HG03342 (cell line): ENCODE data around the gene POR.
"Not testable (repeated sequence)": the region's sequence is repeated elsewhere in the genome, so short reads cannot be mapped to it uniquely, and the experiment has no call there.

Experiments
- ATAC-seq: cut with Tn5 transposase; IDR thresholded peaks from one replicate; pipeline ENCODE4 v1.9.1; 2021; ENCODE audit warnings: mild to moderate bottlenecking, moderate library complexity; ENCODE audit not compliant: unreplicated experiment

The POR gene

DNA sequence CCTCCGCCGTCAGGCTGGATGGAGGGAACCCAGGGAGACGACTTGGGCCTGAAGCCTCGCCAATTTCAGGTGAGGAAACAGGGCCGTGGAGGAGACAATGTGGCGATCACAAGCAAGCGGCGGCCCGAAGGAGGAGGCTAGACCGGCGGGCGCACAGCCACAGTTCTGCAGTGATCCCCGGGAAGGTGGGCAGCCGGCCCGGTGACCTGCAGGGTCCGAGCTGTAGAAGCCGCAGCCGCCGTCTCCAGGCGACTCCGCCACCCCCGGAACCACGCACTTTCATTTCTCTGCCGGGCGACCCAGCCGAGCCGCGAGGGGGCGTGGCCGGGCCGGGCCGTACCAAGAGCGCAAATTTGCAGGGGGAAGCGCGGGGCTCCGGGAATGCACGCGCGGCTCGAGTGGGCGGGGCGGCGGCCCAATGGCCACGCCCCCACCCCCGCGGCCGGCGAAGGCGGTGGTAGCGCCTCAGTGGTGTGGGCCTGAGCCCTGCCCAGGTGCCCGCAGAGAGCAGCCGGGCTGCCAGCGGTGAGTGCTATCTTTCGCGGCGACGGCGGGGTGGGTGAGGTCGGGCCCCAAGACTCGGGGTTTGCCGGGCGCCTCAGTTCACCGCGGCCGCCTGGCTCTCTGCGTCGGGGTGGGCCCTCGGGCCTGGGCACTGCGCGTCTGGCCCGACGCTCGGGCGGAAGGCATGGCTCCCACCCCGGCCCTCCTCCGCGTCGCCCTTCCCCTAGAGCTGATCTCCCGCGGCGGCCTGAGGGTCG lies at the start of gene POR:
Gene POR, plus strand, starts transcription at position 501 of the 761 bp plus-strand sequence. CDS start 38,847 bp downstream, outside the sequence.
- peak; percentile 90 for ATAC-seq

DNA sequence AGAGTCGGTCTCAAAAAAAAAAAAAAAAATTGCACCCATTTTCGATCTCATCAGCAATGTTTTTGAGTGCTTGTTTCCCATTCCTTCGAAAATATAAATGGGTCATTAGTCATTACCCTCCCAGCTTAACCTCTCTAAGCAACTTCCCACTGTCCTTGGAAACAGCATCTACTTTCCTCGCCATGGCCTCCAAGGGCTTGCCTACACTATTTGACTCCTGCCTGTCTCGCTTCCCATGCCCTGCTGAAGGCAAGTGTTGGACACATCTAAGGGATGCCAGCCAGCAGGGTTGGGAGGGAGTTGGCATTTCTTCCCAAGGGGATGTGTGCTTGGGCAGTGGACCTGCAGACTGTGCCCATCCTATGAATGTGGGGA lies 48.9 kb upstream of the POR start:
- ATAC-seq = no peak

DNA sequence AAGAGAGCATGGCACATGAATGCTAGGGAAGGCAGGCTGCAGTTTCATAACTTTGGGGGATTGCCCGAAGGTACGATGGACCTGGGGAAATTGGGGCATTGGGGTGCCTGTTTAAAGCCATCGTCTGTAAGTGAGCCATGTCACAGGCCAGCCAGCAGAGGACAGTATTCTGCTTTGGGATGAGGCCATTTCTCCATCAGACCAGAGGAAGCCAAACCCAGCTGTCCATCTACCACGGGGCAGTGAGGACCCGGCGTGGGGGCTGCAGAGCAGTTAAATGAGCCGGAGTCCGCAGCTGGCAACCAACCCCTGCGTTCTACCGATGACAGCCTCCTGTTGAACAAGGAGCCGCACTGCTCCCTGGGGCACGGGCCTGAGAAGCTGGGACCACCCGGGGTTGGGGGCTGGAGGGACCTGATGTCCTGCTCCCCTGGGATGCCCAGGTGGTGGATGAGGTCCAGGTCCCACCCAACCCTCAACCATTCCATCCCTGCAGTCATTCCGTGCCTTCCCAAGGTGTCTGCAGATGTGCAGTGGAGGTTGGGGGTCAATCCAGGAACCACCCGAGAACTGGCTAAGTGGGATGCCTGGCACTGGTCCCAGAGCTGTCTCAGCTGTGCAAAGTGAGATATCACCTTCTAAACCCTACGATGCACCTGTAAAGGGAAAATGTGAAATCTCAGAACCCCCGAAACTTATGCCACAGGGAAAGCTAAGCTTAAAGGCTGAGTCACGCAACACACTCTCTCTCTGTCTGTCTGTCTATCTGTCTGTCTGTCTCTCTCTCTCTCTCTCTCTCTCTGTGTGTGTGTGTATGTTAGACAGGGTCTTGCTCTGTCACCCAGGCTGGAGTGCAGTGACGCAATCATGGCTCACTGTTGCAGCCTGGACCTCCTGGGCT lies 48.2 kb upstream of the POR start:
- ATAC-seq = no peak

DNA sequence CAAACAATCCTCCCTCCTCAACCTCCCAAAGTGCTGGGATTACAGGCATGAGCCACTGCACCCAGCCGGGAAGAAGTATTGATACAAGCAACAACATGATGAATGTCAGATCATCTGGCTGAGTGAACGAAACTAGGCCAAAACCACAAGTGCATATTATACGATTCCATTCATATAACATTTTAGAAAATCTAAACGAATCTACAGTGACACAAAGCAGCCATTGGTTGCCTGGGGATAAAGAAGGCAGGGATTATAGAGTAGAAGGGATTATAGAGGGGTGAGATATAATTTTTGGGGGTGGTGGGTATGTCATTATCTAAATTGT lies 47.6 kb upstream of the POR start:
- ATAC-seq = no peak

DNA sequence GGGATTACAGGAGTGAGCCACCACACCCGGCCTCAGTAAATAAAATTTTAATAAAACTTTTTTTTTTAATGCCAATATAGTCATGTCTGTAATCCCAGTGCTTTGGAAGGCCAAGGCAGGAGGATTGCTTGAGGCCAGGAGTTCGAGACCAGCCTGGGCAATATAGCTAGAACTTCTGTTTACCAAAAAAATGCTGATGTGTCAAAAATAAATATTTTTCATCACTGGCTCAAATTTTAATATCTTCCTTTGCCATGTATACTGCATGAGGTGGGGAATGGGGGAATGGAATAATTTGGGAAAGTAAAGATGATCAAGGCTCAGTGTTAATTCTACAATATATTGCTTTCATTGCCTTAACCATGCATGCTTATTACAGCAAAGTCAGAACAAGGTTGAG lies 46.8 kb upstream of the POR start:
- no peak for ATAC-seq

DNA sequence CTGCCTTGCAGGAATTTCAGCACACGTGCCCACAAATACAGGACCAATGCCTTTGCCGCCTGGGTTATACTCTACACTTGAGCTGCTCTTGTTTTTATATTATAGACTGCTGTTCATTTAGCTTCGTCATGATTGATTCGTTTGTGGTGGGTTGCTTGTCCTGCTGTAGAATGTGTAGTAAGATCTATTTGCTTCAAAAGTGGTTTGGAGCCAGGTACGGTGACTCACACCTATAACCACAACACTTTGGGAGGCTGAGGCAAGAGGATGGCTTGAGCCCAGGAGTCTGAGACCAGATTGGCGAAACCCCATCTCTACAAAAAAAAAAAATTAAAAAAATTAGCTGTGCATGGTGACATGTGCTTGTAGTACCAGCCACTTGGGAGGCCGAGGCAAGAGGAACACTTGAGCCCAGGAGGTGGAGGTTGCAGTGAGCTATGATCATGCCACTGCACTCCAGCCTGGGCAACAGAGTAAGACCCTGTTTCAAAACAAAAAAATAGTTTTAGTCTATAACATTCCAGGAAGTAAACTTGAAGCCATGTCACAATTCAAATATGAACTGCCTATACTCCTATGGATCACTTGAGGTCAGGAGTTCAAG lies 45.1 kb upstream of the POR start:
- no peak for ATAC-seq

DNA sequence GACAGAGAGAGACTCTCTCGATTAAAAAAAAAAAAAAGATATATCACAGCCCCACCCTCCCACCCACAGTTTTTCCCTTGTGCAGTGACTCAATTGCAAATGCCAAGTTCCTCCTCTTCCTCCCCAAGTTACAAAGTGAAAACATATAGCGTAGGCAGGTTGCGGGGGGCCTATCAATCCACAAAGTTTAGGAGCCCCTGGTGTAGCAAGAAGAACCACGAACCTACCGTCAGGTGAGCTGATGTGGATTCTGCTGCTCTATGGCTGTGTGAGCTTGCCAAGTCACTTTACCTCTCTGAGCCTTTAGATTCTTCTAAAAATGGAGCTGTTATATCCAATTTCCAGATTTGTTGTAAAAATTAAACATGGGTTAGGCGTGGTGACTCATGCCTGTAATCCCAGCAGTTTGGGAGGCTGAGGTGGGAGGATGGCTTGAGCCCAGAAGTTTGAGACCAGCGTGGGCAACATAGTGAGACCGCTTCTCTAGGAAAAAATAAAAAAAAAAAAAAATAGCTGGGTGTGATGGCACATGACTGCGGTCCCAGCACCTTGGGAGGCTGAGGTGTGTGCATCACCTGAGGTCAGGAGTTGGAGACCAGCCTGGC lies 44.3 kb upstream of the POR start:
- ATAC-seq = no peak

DNA sequence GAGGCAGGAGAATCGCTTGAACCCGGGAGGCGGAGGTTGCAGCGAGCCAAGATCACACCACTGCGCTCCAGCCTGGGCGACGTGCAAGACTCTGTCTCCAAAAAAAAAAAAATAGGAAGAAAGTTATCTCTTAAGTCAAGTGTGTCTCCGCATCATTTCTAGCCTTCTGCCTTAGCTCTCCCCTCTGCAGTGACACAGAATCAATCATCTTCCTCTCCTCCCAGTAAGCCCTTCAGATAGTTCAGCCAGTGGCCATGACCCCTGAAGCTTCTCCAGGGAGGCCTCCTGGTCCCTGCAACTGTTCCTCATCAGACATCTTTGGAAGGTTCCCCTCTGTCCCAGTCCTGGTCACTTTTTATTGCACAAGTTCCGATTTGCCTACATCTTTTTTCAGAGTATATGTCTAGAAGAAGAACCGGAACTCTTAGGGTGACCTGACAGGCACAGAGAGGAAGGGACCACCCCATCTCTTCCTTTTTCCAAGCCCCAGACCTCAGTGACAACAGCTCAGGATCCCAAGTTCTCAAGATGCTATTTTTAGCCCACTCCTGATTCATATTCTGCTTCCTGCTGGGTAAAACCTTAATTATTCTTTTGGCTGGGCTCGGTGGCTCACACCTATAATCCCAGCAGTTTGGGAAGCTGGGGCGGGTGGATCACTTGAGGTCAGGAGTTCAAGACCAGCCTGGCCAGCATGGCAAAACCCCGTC lies 42.7 kb upstream of the POR start:
- no peak for ATAC-seq

DNA sequence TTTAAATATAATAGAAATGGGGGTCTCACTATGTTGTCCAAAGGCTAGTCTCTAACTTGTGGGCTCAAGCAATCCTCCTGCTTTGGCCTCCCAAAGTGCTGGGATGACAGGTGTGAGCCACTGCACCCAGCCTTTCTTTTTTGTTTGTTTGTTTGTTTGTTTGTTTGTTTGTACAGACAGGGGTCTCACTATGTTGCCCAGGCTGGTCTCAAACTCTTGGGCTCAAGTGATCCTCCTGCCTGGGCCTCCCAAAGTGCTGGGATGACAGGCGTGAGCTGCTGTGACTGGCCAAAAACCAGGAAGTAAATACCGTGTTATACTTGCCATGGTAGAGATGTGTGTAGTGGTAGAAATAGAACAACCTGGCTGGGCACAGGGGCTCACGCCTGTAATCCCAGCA lies 40.8 kb upstream of the POR start:
- ATAC-seq = not testable (repeated sequence)

DNA sequence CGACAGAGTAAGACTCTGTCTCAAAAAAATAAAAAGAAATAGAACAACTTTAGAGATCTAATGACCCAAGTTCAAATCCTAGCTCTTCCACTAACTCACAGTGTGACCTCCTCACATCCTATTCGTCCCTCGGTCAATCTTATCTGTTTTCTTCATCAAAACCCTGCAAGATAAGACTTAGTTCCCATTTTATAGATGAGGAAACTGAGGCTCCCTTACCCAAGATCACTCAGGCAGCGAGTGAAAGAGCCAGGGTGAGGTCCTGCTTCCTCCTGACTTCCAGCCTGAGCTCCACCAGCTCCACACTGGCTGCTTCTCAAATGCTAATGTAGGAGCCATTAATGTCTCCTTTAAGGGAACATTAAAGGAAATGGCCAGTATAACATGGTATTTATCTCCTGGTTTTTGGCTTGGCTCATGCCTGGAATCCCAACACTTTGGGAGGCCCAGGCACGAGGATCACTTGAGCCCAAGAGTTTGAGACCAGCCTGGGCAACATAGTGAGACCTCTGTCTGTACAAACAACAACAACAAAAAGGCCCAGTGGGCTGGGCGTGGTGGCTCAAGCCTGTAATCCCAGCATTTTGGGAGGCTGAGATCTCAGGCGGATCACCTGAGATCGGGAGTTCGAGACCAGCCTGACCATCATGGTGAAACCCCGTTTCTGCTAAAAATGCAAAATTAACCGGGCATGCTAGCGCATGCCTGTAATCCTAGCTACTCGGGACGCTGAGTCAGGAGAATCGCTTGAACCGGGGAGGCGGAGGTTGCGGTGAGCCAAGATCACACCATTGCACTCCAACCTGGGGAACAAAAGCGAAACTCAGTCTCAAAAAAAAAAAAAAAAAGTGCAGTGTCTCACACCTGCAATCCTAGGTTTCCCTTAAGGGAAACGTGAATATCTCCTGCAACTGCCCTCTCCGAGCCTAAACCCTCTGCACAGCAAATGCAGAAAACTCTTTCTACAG lies 39.6 kb upstream of the POR start:
- no peak for ATAC-seq

DNA sequence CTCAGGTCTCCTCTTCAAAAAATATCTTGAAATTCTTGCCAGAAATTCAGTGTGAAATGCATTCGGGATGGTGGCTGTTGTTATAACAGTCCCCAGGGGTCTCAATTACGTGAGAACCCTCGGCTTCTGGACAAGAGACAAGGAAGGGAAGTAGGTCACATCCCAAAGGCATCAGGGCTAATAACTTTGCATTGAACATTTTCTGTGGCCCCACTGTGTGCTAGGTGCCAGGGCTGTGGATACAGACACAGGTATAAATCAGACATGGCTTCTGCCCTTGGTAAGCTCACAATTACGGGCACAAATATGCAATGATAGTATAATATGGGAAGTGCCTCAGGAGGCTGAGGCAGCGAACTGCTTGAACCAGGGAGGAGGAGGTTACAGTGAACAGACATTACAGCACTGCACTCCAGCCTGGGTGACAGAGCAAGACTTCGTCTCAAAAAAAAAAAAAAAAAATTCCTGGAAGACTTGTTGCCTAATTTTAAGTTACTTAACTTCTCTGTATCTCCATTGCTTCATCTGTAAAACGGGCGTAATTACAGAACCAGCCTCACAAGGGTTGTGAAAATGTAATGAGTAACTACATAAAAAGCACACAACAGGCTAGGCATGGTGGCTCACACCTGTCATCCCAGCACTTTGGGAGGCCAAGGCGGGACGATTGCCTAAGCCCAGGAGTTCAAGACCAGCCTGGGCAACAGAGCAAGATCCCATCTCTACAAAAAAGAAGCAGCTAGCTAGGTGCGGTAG lies 38.7 kb upstream of the POR start:
- ATAC-seq = no peak

DNA sequence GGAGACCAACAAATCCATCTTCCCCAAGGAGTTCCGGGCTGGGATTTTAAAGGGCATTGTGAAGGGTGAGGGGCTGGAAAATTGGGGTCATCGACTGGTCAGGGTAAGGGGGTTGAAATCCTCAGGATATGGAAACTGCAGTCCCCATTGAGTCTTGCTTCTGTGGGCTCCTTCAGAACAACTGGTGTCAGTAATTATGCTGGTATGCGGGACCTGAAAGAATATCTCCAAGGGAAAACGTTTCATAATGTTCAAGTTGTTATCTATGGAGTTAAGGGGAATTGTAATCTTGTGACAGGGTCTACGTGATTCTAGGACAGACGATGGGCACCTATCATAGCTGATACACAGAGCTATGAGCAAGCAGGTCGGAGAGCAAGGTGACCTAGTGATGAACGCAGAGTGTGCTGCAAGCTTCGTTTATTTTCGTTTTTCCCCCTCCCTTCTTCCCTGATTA lies 36.6 kb upstream of the POR start:
- ATAC-seq = peak; percentile 38

DNA sequence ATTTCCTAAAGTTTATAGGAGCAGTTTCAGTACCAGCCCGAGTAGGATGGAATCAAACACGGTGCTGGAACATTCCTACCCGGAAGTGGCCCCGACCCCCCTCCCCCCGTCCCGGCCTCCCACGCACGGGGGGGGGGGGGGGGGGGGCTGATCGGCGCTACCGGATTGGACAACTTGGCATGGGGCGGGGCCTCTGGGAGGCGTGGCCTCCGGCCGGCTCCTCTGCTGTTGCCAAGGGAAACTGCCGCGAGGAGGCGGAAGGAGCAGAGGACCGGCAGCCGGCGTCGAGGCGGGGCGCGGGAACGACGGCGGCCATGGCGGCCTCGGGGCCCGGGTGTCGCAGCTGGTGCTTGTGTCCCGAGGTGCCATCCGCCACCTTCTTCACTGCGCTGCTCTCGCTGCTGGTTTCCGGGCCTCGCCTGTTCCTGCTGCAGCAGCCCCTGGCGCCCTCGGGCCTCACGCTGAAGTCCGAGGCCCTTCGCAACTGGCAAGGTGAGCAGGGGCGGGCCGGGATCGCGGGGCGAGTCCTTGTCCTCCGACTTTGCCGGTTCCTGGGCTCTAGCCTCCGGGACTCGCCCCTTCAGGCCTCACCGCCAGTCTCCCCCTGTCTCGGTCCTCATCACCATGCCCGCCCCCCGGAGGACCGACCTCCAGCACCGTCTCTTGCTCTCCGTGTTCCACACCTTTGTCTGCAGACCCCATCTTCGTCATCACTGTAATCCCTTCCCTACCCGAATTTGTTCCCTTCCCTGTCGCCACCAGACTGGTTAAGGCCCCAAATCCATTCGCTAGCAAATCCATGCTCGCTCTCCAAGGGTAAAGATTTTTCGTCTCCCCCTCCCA lies 36.0 kb upstream of the POR start, which contains the start of gene RHBDD2:
Gene RHBDD2, plus strand, starts transcription at position 266 of the 843 bp plus-strand sequence. Its CDS starts 49 bp downstream, at position 315.
- ATAC-seq = peak; percentile 91

DNA sequence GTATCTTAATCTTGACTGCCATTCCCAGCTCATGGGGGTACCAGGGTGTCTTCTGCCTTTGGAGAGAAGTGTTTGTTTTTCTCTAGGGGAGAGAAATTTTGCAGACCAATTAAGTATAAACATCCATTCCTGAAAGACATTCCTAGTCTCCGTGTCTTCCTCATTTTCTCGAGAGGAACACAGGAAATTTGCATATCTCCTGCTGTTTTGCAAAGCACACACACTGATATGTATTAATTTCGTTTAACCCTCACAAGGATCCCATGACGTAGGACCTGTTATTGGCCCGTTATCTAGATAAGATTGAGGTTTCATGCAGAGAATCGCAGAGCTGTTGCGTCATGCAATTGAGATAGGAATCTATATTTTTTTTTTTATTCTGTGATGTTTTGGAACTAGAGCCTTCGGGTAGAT lies 35.2 kb upstream of the POR start:
- ATAC-seq = no peak

DNA sequence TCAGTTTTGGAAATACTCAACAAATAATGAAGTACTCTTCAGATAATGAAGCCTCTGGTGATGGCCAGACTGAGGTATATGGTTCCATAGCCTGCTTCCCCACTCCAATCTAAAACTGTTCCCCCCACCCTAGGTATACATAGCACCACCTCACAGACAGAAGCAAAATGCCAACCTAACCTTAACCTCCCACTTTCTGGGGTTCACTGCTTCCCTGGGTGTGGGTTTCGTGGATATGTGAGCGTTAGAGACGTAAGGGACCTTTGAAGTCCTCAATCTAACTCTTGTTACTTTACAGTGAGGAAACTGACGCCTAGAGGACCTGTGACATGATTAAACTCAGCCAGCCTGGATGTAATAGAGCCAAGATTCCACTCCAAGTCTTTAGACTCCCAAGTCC lies 34.7 kb upstream of the POR start:
- ATAC-seq = no peak

DNA sequence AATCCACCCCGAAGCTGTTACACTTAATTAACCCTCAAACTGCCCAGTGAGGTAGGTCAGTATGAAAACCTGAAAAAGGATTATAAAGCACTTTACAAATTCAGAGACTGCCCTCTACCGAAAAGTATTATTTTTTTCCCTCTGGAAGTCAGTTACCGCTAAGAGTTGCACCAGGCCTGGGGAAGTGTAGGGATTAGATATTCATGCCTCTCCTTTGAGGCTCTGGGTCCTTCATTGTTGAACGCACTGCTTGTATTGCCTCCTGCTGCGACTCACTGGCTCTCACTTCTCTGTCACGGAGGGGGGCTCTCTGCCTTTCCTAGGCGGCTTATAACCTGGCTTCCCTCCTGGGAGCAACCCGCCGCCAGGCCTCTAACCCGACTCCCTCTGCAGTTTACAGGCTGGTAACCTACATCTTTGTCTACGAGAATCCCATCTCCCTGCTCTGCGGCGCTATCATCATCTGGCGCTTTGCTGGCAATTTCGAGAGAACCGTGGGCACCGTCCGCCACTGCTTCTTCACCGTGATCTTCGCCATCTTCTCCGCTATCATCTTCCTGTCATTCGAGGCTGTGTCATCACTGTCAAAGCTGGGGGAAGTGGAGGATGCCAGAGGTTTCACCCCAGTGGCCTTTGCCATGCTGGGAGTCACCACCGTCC lies 33.4 kb upstream of the POR start:
- no peak for ATAC-seq

DNA sequence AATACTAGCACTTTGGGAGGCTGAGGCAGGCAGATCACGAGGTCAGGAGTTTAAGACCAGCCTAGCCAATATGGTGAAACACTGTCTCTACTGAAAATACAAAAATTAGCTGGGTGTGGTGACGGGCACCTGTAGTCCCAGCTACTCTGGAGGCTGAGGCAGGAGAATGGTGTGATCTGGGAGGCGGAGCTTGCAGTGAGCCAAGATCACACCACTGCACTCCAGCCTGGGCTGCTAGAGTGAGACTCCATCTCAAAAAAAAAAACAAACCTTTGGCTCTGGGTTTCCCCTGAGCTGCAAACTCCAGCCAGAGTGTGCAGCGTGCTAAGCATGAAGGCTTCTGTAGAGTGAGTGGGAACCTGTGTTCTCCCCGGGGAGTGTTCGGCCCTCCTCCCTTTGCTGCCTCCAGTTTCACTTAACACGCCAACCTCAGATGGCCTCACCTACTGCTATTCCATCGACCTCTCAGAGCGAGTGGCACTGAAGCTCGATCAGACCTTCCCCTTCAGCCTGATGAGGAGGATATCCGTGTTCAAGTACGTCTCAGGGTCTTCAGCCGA lies 31.6 kb upstream of the POR start:
- ATAC-seq = not testable (repeated sequence)
